B cell (primary cell): Measurements from ENCODE around the gene EMP3. TPM values are rescaled to one million over a fixed set of nuclear protein-coding genes. Genes with fewer than 3 reads are reported as not detected.

Source experiments
- ATAC-seq: fragments of 200-7000 bp; cut with Tn5 transposase; one replicate; pipeline ENCODE4 v1.10.0; 2021; ENCODE audit warnings: low read depth, mild to moderate bottlenecking, moderate number of reproducible peaks, moderate library complexity
- CTCF ChIA-PET: fragments of 350-600 bp; sonication (Branson Sonifier 250); formaldehyde crosslinking; loops from one replicate; lab custom pipeline; 2021; ENCODE audit warnings: antibody characterized with exemption, inconsistent platforms; lab: Charles Lee
- POLR2A ChIA-PET: fragments of 350-600 bp; sonication (Branson Sonifier 250); formaldehyde crosslinking; loops from one replicate; lab custom pipeline; 2021; ENCODE audit warnings: antibody characterized with exemption; lab: Charles Lee
- DNase-seq: peaks from one replicate; pipeline ENCODE4 v3.0.0; 2013
- H2AFZ ChIP-seq: 2 replicates; pipeline ENCODE4 v1.6.1; 2012; ENCODE audit warnings: mild to moderate bottlenecking, low read depth, low read length; ENCODE audit not compliant: insufficient read depth, poor library complexity, severe bottlenecking
- H3K27ac ChIP-seq, 2 donors: 1 replicate in 1 of 2; 2 replicates in 1 of 2; pipeline ENCODE4 v1.5.1; 2012 to 2013; ENCODE audit warnings: low read length in 2 of 2, mild to moderate bottlenecking in 2 of 2, moderate library complexity in 1 of 2
- H3K27me3 ChIP-seq, 4 experiments: fragments of 200-600 bp in 1 of 4; sonication (generic) in 1 of 4; replicated peaks in 1 of 4; 1 replicate in 2 of 4; 2 replicates in 2 of 4; pipeline versions ENCODE4 v1.6.1 to v1.7.0; 2013 to 2016; ENCODE audit warnings: low read length in 3 of 4, mild to moderate bottlenecking in 2 of 4, mixed read lengths in 1 of 4, moderate library complexity in 1 of 4; ENCODE audit not compliant: insufficient read depth in 4 of 4, control insufficient read depth in 3 of 4; ENCODE audit errors: control extremely low read depth in 1 of 4
- H3K36me3 ChIP-seq, 2 experiments: replicated peaks in 1 of 2; 1 replicate in 1 of 2; 2 replicates in 1 of 2; pipeline versions ENCODE4 v1.6.1 to v1.7.1; 2013; ENCODE audit warnings: low read length in 1 of 2; ENCODE audit not compliant: insufficient read depth in 2 of 2, control insufficient read depth in 1 of 2; ENCODE audit errors: control extremely low read depth in 1 of 2, extremely low read depth in 1 of 2
- H3K4me1 ChIP-seq, 2 donors: fragments of 200-600 bp in 1 of 2; sonication (generic) in 1 of 2; 1 replicate in 1 of 2; 2 replicates in 1 of 2; pipeline versions ENCODE4 v1.5.1 to v1.6.1; 2013 to 2017; ENCODE audit warnings: low read length in 2 of 2; ENCODE audit not compliant: control insufficient read depth in 2 of 2, insufficient read depth in 2 of 2
- H3K4me2 ChIP-seq: replicated peaks from 2 replicates; pipeline ENCODE3; 2012; ENCODE audit warnings: mild to moderate bottlenecking, low read depth, low read length; ENCODE audit not compliant: poor library complexity, severe bottlenecking
- H3K4me3 ChIP-seq, 5 experiments: fragments of 200-600 bp in 1 of 5; sonication (generic) in 1 of 5; 1 replicate in 3 of 5; 2 replicates in 2 of 5; pipeline versions ENCODE4 v1.5.1 to v1.7.0; 2011 to 2016; ENCODE audit warnings: low read length in 4 of 5, mild to moderate bottlenecking in 4 of 5, low read depth in 2 of 5, control low read depth in 1 of 5, moderate library complexity in 1 of 5; ENCODE audit not compliant: insufficient read depth in 1 of 5; ENCODE audit errors: control extremely low read depth in 1 of 5, extremely low read depth in 1 of 5
- H3K79me2 ChIP-seq: fragments of 200-600 bp; sonication (generic); one replicate; pipeline ENCODE4 v1.6.0; 2016; ENCODE audit warnings: low read length; ENCODE audit not compliant: control insufficient read depth, insufficient read depth
- H3K9ac ChIP-seq: fragments of 200-600 bp; sonication (generic); 2 replicates; pipeline ENCODE4 v1.6.1; 2017; ENCODE audit warnings: mild to moderate bottlenecking, low read length, moderate library complexity
- H3K9me3 ChIP-seq, 3 donors: one replicate each; pipeline versions ENCODE4 v1.6.1 to v1.7.1; 2013; ENCODE audit warnings: low read length in 2 of 3; ENCODE audit not compliant: control insufficient read depth in 2 of 3, insufficient read depth in 1 of 3; ENCODE audit errors: control extremely low read depth in 1 of 3
- H4K20me1 ChIP-seq: 2 replicates; pipeline ENCODE4 v1.6.0; 2012; ENCODE audit warnings: mild to moderate bottlenecking, low read length; ENCODE audit not compliant: insufficient read depth, control insufficient read depth, poor library complexity, severe bottlenecking
- H3K27ac Mint-ChIP-seq: one replicate; pipeline ENCODE4 v1.8.0; 2021; ENCODE audit warnings: mixed read lengths
- H3K27me3 Mint-ChIP-seq: one replicate; pipeline ENCODE4 v1.8.0; 2021; ENCODE audit warnings: mixed read lengths
- H3K4me1 Mint-ChIP-seq: one replicate; pipeline ENCODE4 v1.8.0; 2021; ENCODE audit warnings: mixed read lengths
- H3K4me3 Mint-ChIP-seq: one replicate; pipeline ENCODE4 v1.8.0; 2021; ENCODE audit warnings: mixed read lengths
- H3K9me3 Mint-ChIP-seq: one replicate; pipeline ENCODE4 v1.8.0; 2022; ENCODE audit warnings: mixed read lengths; ENCODE audit not compliant: insufficient read depth
- CTCF ChIP-seq: fragments of 200-600 bp; IDR thresholded peaks from one replicate; pipeline ENCODE4 v1.8.0; 2022; ENCODE audit warnings: antibody characterized with exemption, mild to moderate bottlenecking
- EZH2 ChIP-seq: IDR thresholded peaks from 2 replicates; pipeline ENCODE4 v1.6.1; 2012; ENCODE audit warnings: borderline replicate concordance, low read depth, mild to moderate bottlenecking, moderate library complexity, low read length; ENCODE audit not compliant: insufficient read depth, poor library complexity, severe bottlenecking
- WGBS: methylation state at CpG from one replicate; pipeline ENCODE4 v1.1.5; 2013; ENCODE audit warnings: missing lambda C conversion rate; ENCODE audit not compliant: insufficient coverage; 5-methylcytosine and 5-hydroxymethylcytosine counted together
- intact Hi-C: fragments of 100-400 bp; cut with micrococcal nuclease; formaldehyde crosslinking; loops from one replicate; pipeline ENCODE4 v1.10.0; 2022
- polyA plus RNA-seq: library from polyadenylated mRNA; depleted of rRNA; stranded (reverse); fragments of >200 nt; gene quantifications from 2 replicates; pipeline ENCODE4 v1.2.3, GENCODE V29; 2012
- total RNA-seq, 2 donors: library from RNA; stranded (reverse); fragments of 120-200 nt in 1 of 2; gene quantifications; 1 replicate in 1 of 2; 2 replicates in 1 of 2; pipeline versions ENCODE4 v1.2.3 to v1.2.4, GENCODE V29; 2013 to 2022

EMP3 gene
- total and polyA plus RNA-seq, 2 donors (not counting 1 experiment from before 2014, with no cell fraction given): 326 to 595 TPM

GRCh38 chr19:48303367-48303766 is 22.0 kb upstream of the EMP3 start:
- Histone ChIP-seq H3K79me2 (no peaks in the 10 kb centered on the region), H3K9ac (no peak overlapping the region), H3K4me2 (no peak overlapping the region), H3K4me1 (no peaks in the 10 kb centered on the region), H3K4me3 (no peak overlapping the region), H2AFZ (no peak overlapping the region), H4K20me1 (no peaks in the 10 kb centered on the region), H3K9me3 (no peaks in the 10 kb centered on the region), H3K36me3 (no peaks in the 10 kb centered on the region), H3K27ac (no peak overlapping the region), H3K27me3 (no peaks in the 10 kb centered on the region)
- no peak for DNase-seq
- no peaks in the 10 kb centered on the region for H3K9me3 Mint-ChIP-seq
- H3K27me3 Mint-ChIP-seq: peaks cover 9% of the 10 kb centered on the region
- no peak overlapping the region for H3K27ac Mint-ChIP-seq
- ATAC-seq: no peak
- no peaks in the 10 kb centered on the region for H3K4me1 Mint-ChIP-seq
- TF ChIP-seq CTCF (no peak), EZH2 (no peak)
- 95% methylated on average over 13 of the region's 13 CpGs for WGBS
- ChIA-PET POLR2A (no interaction called here), CTCF (no interaction called here)
- H3K4me3 Mint-ChIP-seq: no peak overlapping the region
- intact Hi-C loops: no loop called here

GRCh38 chr19:48303866-48304265 is 21.5 kb upstream of the EMP3 start:
- ChIA-PET POLR2A (no interaction called here), CTCF (no interaction called here)
- H3K4me2 ChIP-seq: no peak overlapping the region
- no peaks in the 10 kb centered on the region for H4K20me1 ChIP-seq
- WGBS: 93% methylated on average over 18 of the region's 19 CpGs
- Mint-ChIP-seq H3K27ac (no peak overlapping the region), H3K4me3 (no peak overlapping the region), H3K27me3 (peaks cover 9% of the 10 kb centered on the region), H3K4me1 (no peaks in the 10 kb centered on the region), H3K9me3 (no peaks in the 10 kb centered on the region)
- no peaks in the 10 kb centered on the region for H3K79me2 ChIP-seq
- no peak for ATAC-seq
- no peak overlapping the region for H3K9ac ChIP-seq
- TF ChIP-seq CTCF (no peak), EZH2 (no peak)
- no peak for DNase-seq
- H3K27ac ChIP-seq: no peak overlapping the region
- no peaks in the 10 kb centered on the region for H3K27me3 ChIP-seq
- no peaks in the 10 kb centered on the region for H3K9me3 ChIP-seq
- H3K36me3 ChIP-seq: no peaks in the 10 kb centered on the region
- intact Hi-C loops: no loop called here
- no peak overlapping the region for H2AFZ ChIP-seq
- no peak overlapping the region for H3K4me3 ChIP-seq
- no peaks in the 10 kb centered on the region for H3K4me1 ChIP-seq
